Medulla oblongata (tissue), 1 donor: ENCODE measurements around the gene SRPK1.
"Not testable (repeated sequence)": the region's sequence is repeated elsewhere in the genome, so short reads cannot be mapped to it uniquely, and the experiment has no call there.

Source experiments
- DNase-seq: peaks from one replicate; pipeline ENCODE4 v3.0.0-alpha.2; 2015; ENCODE audit errors: extremely low spot score

SRPK1 gene

GRCh38 chr6:35931120-35931561 lies 10.2 kb upstream of the SRPK1 start:
- no peak for DNase-seq

GRCh38 chr6:35929601-35930000 lies 8.7 kb upstream of the SRPK1 start:
- no peak for DNase-seq

GRCh38 chr6:35926509-35927215 lies 5.8 kb upstream of the SRPK1 start:
- DNase-seq = no peak

GRCh38 chr6:35925961-35926360 lies 5.1 kb upstream of the SRPK1 start:
- DNase-seq = no peak

- no peak for DNase-seq
Observed at GRCh38 chr6:35924146-35924545, 3.2 kb upstream of the SRPK1 start.

- DNase-seq = no peak
Observed at GRCh38 chr6:35922139-35922554, 1.2 kb upstream of the SRPK1 start.

GRCh38 chr6:35919827-35920751 lies 809 bp downstream of the SRPK1 start:
- peak; percentile 21 for DNase-seq

- peak; percentile 5 for DNase-seq
Observed at GRCh38 chr6:35919085-35919826, 1.6 kb downstream of the SRPK1 start.

GRCh38 chr6:35916893-35917292 lies 4.0 kb downstream of the SRPK1 start:
- DNase-seq = not testable (repeated sequence)

- DNase-seq = no peak
Observed at GRCh38 chr6:35916056-35916455, 4.8 kb downstream of the SRPK1 start.

- no peak for DNase-seq
Observed at GRCh38 chr6:35914536-35914935, 6.4 kb downstream of the SRPK1 start.

- no peak for DNase-seq
Observed at GRCh38 chr6:35911871-35912653, 8.8 kb downstream of the SRPK1 start.

GRCh38 chr6:35909571-35909970 lies 11.3 kb downstream of the SRPK1 start:
- not testable (repeated sequence) for DNase-seq

- not testable (repeated sequence) for DNase-seq
Observed at GRCh38 chr6:35908753-35909401, 12.0 kb downstream of the SRPK1 start.

GRCh38 chr6:35907750-35908149 lies 13.1 kb downstream of the SRPK1 start:
- no peak for DNase-seq

GRCh38 chr6:35906499-35906846 lies 14.4 kb downstream of the SRPK1 start:
- DNase-seq = no peak

GRCh38 chr6:35905841-35906498 lies 14.9 kb downstream of the SRPK1 start:
- DNase-seq = no peak

GRCh38 chr6:35905141-35905785 lies 15.6 kb downstream of the SRPK1 start:
- no peak for DNase-seq

- no peak for DNase-seq
Observed at GRCh38 chr6:35903679-35904078, 17.2 kb downstream of the SRPK1 start.

- no peak for DNase-seq
Observed at GRCh38 chr6:35900448-35900847, 20.4 kb downstream of the SRPK1 start.
